ENCODE measurements around the gene ZNF525.
A peak's percentile ranks its signal among the peaks of the same experiment; 100 is the strongest.
"Not testable (repeated sequence)": the region's sequence is repeated elsewhere in the genome, so short reads cannot be mapped to it uniquely, and the experiment has no call there.

The ZNF525 gene

DNA sequence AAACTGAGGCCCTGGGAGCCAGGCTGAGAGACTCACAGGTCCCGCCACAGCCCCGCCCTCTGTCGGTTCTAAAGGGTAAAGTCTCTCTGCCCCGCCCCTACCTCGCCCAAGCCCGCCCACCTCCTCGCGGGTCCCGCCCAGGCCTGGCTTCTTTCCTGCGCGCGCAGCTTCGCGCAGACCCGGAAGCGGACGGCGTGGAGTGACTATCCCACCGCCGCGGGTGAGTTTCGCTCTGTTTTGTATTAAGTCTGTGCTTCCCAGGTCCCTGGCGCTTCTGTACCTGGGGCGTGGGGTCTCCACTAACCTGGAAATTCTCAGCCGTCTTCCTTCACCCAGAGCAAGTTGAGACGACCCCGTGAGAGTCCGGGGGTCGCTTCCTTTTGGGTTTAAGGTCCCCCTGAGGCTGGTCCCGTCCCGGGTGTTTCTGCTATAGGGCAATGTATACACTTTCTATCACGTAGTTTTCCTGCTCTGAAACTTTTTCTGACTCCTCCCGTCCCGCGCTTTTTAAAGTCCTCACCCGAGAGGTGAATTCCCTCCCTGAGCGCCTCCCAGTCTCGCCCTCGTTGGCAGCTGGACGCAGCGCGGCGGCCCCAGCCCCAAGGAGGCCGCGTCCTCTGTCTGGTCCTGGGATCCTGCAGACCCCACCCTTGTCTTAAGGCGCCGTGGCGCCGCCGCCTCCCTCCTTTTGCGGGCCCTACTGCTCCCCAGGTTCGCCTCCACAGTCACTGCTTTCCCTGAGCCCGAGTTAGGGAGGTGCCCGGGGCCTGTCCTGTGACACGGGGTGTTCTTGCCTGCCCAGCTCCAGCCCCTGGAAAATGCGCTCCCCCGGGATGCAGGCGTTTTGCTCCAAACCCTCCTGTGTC, 29.7 kb downstream of the ZNF525 start, which contains the start of gene ZNF765:
TSS of gene ZNF765 (plus strand) at position 176 of the 866 bp plus-strand sequence. CDS start 2,867 bp downstream, outside the sequence.
- peak within 1 kb of the TSS; percentile 92 for H3K4me3 ChIP-seq (ENCODE audit: low read depth, low read length)
- TF ChIP-seq, protein P1, sequence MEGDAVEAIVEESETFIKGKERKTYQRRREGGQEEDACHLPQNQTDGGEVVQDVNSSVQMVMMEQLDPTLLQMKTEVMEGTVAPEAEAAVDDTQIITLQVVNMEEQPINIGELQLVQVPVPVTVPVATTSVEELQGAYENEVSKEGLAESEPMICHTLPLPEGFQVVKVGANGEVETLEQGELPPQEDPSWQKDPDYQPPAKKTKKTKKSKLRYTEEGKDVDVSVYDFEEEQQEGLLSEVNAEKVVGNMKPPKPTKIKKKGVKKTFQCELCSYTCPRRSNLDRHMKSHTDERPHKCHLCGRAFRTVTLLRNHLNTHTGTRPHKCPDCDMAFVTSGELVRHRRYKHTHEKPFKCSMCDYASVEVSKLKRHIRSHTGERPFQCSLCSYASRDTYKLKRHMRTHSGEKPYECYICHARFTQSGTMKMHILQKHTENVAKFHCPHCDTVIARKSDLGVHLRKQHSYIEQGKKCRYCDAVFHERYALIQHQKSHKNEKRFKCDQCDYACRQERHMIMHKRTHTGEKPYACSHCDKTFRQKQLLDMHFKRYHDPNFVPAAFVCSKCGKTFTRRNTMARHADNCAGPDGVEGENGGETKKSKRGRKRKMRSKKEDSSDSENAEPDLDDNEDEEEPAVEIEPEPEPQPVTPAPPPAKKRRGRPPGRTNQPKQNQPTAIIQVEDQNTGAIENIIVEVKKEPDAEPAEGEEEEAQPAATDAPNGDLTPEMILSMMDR (IDR thresholded peaks at IDR 0.05; ENCODE audit: low read depth, low read length): peak; percentile 59
- in situ Hi-C loops (cut with HindIII; ENCODE audit: low sequenced_read_pairs): no loop called here
- peak; percentile 91 for DNase-seq (ENCODE audit: low read depth, low spot score)

DNA sequence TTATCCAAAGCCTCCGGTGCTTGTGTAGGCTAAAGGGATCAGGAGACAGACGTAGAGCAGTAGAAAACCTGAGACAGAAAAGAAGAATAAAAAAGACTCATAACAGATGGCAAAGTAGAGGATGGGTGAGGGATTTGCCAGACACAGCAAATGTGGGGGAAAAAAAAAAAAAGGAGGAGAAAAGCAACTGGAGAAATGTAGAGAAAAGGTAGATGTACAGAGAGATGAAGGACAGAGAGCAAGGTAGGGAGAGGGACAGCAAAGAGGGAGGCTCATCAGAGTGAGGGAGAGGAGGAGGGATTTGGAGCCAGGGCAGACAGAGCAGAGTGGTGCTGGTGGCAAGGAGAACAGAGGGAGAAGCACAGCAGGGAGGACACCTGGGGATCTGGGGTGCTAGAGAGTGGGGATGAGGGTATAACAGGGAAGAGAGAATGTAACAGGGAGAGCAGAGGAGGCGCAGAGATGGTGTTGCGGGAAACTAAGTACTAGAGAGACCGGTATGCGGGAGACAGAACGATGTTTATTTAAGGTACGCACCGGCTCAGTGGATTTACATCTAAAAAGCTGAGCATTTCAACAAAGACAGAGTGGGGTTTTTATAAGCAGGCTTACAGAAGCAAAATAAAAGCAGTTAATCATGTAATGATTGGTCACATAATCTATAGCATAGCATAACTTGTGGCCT, 30.5 kb downstream of the ZNF525 start:
- in situ Hi-C loops (cut with HindIII; ENCODE audit: low sequenced_read_pairs): not testable (repeated sequence)

DNA sequence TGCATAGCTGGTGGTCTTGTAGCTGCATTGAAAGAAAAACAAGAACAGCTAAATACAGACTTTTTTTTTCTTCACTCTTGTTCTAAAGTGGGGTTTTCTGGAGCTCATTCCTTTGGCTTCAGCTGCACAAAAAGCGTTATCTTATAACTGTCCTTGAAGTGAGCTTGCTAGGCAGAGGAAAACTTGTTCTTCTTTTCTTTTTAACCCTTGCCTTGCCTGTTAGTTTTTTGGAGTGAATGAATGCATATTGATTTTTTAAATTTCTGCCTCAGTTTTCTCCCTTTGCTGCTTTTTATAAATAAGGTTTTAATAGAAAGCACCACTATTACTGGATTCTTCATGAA, 31.0 kb downstream of the ZNF525 start:
- no peak overlapping the region for H3K4me3 ChIP-seq (ENCODE audit: low read depth, low read length)
- no peak for DNase-seq (ENCODE audit: low read depth, low spot score)
- TF ChIP-seq, protein P1 (IDR thresholded peaks at IDR 0.05; ENCODE audit: low read depth, low read length): no peak
- in situ Hi-C loops (cut with HindIII; ENCODE audit: low sequenced_read_pairs): no loop called here

More for the DNA sequence above, 30.5 kb downstream of the ZNF525 start:
- DNase-seq (ENCODE audit: low read depth, low spot score): not testable (repeated sequence)
- peak overlapping the region; percentile 92 for H3K4me3 ChIP-seq (ENCODE audit: low read depth, low read length)

DNA sequence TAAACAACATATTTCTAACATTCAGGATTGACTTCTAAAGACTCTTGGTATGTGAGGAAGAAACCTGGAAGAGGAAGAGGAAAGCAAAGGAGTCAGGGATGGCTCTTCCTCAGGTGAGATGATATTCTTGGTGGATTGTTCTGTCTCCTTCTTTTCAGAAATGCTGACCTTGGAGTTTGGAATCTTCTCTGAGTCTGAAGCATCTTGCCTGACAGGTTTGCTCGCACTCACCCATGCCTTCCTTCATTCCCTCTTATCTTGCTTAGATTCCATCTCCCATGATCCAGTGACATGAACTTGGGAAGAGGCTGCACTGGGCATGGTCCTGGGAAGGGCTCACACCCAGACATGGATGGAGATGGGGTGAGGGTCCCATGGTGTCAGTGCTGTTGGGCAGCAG, 32.4 kb downstream of the ZNF525 start:
- DNase-seq (ENCODE audit: low read depth, low spot score); H3K4me3 ChIP-seq (ENCODE audit: low read depth, low read length); in situ Hi-C loops (cut with HindIII; ENCODE audit: low sequenced_read_pairs): not testable (repeated sequence)

DNA sequence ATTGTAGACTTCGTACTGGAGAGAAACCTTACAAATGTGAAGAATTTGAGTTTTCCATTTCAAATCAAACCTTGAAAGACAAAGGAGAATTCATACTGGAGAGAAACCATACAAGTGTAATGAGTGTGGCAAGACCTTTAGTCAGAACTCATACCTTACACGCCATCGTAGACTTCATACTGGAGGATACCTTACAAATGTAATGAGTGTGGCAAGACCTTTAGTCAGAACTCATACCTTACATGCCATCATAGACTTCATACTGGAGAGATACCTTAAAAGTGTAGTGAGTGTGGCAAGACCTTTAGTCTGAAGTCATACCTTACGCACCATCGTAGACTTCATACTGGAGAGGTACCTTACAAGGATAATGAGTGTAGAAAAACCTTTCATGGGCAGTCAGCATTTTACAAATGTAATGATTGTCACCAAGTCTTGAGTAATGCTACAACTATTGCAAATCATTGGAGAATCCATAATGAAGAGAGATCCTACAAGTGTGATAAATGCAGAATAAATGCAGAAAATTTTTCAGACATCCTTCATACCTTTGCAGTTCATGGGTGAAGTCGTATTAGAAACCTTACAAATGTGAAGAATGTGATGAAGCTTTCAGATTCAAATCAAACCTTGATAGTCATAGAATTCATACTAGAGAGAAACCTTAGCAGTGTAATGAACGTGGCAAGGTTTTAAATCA, 44.1 kb downstream of the ZNF525 start:
- DNase-seq (ENCODE audit: low read depth, low spot score): no peak
- no peak overlapping the region for H3K4me3 ChIP-seq (ENCODE audit: low read depth, low read length)
- TF ChIP-seq, protein P1 (IDR thresholded peaks at IDR 0.05; ENCODE audit: low read depth, low read length): no peak
- in situ Hi-C loops (cut with HindIII; ENCODE audit: low sequenced_read_pairs): no loop called here

DNA sequence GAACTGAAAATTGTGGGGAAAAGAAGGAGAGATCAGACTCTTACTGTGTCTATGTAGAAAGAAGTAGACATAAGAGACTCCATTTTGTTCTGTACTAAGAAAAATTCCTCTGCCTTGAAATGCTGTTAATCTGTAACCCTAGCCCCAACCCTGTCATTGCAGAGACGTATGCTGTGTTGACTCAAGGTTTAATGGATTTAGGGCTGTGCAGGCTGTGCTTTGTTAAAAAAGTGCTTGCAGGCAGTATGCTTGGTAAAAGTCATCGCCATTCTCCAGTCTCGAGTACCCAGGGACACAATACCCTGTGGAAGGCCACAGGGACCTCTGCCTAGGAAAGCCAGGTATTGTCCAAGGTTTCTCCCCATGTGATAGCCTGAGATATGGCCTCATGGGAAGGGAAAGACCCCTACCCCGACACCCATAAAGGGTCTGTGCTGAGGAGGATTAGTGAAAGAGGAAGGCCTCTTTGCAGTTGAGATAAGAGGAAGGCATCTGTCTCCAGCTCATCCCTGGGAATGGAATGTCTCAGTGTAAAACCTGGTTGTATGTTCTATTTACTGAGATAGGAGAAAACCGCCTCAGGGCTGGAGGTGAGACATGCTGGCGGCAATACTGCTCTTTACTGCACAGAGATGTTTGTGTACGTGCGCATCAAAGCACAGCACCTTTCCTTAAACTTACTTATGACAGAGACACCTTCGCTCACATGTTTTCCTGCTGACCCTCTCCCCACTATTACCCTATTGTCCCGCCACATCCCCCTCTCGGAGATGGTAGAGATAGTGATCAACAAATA, 55.2 kb downstream of the ZNF525 start:
- DNase-seq (ENCODE audit: low read depth, low spot score); in situ Hi-C loops (cut with HindIII; ENCODE audit: low sequenced_read_pairs); H3K4me3 ChIP-seq (ENCODE audit: low read depth, low read length): not testable (repeated sequence)

DNA sequence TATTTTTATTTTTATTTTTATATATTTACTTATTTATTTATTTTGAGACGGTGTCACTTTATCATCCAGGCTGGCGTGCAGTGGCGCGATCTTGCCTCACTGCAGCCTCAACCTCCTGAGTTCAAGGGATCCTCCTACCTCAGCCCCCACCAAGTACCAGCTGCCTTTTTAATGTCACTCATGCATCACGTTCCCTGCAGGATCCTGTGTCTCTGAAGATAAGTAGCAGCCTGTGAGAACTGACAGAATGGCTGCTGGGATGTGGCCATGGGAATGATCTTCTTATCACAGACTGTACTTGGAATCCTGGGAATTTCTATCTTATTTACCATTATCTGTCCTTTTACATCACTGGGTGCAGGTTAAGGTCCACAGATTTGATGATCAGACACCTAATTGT, 57.0 kb downstream of the ZNF525 start:
- no peak overlapping the region for H3K4me3 ChIP-seq (ENCODE audit: low read depth, low read length)
- TF ChIP-seq, protein P1 (IDR thresholded peaks at IDR 0.05; ENCODE audit: low read depth, low read length): no peak
- in situ Hi-C loops (cut with HindIII; ENCODE audit: low sequenced_read_pairs): no loop called here
- no peak for DNase-seq (ENCODE audit: low read depth, low spot score)

DNA sequence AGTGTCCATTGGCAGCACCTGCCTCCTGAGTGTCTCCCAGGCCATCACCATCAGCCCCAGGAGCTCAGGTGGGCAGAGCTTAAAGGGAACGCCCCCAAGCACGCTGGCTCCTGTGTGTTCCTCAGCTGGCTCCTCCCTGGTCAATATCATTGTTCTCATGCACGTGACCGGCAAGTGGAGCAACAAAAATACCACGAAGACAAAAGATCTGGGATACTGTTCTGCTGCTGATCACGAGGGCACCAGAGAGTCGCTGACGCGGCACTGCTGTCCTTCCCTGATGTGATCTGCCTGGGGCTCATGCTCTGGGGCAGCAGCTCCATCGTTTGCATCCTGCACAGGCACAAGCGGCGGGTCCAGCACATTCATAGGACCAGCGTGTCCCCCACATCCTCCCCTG, 57.6 kb downstream of the ZNF525 start:
- DNase-seq (ENCODE audit: low read depth, low spot score); H3K4me3 ChIP-seq (ENCODE audit: low read depth, low read length); in situ Hi-C loops (cut with HindIII; ENCODE audit: low sequenced_read_pairs): not testable (repeated sequence)

DNA sequence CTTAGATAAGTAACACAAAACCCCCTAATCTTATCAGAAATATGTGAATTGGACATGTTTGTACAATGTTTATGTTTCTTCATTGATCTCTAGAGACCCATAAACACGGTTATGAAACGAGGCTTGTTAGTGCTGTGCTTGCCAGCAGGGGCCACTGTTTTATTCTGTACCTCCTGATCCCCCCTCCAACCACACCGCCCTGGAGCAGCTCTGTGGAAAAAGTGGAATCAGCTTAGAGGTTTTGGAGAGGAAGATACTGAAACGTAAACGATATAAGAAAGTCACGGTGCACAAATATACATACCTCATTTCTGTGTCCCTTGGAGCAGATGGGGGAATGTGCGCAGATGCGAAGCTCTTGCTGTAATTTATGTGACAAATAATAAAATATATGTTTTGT, 58.2 kb downstream of the ZNF525 start:
- DNase-seq (ENCODE audit: low read depth, low spot score); H3K4me3 ChIP-seq (ENCODE audit: low read depth, low read length); in situ Hi-C loops (cut with HindIII; ENCODE audit: low sequenced_read_pairs): not testable (repeated sequence)

All from astrocyte of the spinal cord (primary cell).